B cell (primary cell): ENCODE results near the gene CREB5.

Experiments used
- CTCF ChIP-seq: fragments of 200-600 bp; IDR thresholded peaks from one replicate; pipeline ENCODE4 v1.8.0; 2022; ENCODE audit warnings: antibody characterized with exemption, mild to moderate bottlenecking
- EZH2 ChIP-seq: IDR thresholded peaks from 2 replicates; pipeline ENCODE4 v1.6.1; 2012; ENCODE audit warnings: borderline replicate concordance, low read depth, mild to moderate bottlenecking, moderate library complexity, low read length; ENCODE audit not compliant: insufficient read depth, poor library complexity, severe bottlenecking

- no peak for TF ChIP-seq CTCF
- no peak for TF ChIP-seq EZH2
Observed at GRCh38 chr7:28722684-28723083, 310.4 kb downstream of the CREB5 start.
